Prostate gland (tissue), 2 donors: Measurements from ENCODE around the gene BRINP1.

Experiments used
- CTCF ChIP-seq, 4 experiments: fragments of 200-600 bp in 2 of 4; fragments of 450-650 bp in 2 of 4; sonication (generic) in 2 of 4; IDR thresholded peaks; 1 replicate in 3 of 4; 2 replicates in 1 of 4; pipeline ENCODE4 v1.5.1; 2016 to 2019; ENCODE audit warnings: antibody characterized with exemption in 4 of 4, mild to moderate bottlenecking in 2 of 4, moderate library complexity in 2 of 4
- POLR2A ChIP-seq: fragments of 450-650 bp; IDR thresholded peaks from one replicate; pipeline ENCODE4 v1.6.1; 2016; ENCODE audit warnings: antibody characterized with exemption, mild to moderate bottlenecking
- POLR2AphosphoS5 ChIP-seq: sonication (generic); formaldehyde crosslinking; IDR thresholded peaks from one replicate; pipeline ENCODE4 v1.6.1; 2017; ENCODE audit warnings: antibody characterized with exemption

DNA sequence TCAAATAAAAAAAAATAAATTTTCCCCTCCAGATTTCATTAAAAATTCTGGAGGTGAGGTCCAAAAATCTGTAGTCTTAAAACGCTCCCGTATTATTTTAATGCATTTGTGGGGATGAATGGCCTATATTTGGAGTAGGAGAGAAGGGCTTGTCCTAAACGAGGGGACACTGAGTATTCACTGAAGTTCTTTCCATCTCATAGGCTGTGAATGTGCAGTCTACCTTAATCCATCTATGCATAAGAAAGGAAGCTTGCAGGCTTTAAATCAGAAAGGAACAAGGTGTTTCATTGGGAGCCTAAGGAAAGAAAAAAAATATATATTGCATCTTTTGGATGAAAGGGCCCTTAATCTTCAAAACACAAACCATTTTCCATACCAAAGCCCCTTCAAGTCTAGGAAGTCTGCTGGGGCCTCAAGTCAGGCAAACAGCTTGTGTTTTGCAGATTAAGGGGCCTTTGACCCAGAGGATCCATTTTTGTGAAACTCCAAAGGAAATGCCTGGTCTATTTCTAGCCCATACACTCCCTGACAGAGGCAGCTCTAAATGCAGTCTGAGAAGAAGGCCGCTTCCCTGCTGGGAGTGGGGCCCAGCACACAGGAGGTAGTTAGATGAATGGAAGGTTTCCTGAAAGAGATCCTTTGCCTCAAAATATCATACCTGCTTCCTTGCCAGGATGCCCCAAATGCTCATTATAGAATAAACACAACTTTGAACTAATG, 35.6 kb downstream of the BRINP1 start:
- TF ChIP-seq POLR2A = no peak
- no peak for TF ChIP-seq CTCF (IDR thresholded peaks at IDR 0.05)
- TF ChIP-seq POLR2AphosphoS5 = no peak
